ENCODE results near the gene TXK.

Gene TXK

GRCh38 chr4:48137846-48138245 is 3.8 kb upstream of the TXK start:
- DNase-seq (ENCODE audit: low spot score) = no peak

GRCh38 chr4:48133669-48134068 is 381 bp downstream of the TXK start:
- DNase-seq (ENCODE audit: low spot score) = no peak

DNA sequence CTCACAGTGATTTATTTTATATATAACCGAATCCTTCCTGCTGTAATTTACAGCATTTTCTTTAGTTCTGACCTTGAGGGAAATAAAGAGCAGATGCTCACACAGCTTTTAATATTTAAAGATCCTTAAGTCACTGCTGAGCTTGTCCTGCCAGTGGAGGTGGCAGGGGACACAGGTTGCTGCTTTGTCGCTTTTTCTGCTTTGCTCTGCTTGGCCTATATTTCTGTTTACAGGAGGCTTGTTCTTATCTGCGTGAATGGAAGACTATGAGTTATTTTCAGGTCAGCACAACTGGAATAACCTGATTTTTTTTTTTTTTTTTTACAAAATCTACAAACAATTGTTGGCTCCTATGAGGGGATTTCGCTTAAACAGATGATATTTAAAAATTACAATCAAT is 2.3 kb downstream of the TXK start:
- DNase-seq (ENCODE audit: low spot score) = no peak

DNA sequence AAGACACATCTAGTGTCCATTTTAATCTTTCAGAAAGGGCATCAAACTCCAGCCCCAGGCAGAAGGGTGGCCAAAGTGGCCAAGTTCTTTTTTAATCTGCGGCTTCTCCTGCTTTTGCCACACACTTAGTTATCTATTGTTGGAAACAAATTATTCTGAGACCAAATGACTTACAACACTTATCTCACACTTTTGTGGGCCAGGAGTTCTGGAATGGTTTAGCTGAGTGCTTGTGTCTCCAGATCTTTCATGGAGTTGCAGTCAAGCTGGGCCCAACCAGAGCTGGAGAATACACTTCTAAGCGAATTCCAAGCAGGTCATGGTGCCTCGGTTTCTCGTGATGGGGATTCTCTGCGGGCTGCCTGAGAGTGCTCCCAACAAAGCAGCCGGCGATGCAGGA is 4.0 kb downstream of the TXK start:
- no peak for DNase-seq (ENCODE audit: low spot score)

DNA sequence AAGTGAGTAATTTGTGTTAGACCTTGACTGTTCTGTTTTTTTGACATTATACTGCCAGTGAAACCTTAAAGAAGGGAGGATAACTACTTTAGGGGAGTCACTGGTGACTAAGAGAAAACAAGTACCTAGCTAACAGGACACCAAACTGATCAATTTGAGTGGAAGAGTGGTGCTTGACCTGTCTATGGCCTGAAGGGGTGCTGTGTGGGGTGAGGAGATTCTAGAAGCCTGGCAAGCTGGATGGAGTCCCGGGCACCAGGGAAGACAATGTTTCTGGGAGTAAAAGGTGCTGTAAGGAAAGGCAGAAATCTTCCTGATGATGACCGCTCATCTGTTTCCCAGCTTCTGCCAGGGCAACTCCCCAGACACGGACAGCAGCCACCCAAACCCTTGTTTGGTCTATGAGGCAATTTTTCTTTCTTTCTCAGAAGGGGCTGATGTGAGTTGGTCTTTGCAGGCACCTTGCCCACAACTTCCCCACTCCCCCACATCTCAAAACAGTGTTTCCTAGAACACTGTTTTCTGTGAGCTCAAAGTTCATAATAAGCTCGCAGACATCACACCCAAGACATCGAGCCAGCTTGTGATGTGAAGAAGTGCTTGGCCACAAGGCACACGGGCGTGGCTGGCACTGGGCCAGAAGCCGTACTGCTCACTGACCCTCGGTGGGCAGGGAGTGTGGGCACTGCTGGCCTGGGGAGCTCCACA is 4.6 kb downstream of the TXK start:
- DNase-seq (ENCODE audit: low spot score) = peak; percentile 77

DNA sequence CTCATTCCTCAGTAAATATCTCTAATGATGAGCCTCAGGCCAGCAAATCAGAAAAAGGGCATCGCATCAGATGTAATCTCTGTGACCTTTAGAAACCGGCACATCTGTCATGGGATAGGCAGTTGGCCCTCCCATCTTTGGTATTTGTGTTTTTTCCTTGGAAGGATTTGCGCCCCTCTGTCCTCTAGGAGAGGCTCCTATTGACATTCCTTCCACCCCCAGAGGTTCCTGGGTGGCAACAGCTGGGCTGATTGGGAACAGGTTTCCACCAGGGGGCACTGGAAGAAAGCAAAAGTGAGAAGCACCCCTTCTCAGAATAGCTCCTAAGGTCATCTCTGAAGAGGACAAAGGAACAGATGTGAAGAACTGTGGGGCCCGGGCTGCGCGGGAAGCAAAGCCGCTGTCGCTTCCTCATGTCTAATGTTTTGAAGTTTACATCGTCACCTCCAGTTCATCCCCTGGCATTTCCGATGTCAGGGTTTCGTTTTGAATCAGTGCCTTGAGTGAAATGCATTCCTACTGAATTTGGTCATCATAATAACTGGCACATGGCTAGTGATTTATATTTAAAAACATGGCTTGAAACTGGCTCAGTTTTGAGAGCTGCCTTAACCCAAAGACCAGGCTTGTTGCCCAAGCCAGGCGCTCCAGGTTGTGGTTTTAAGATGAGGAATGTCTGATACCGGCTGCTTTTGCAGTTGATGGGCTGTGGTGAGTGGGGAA is 6.2 kb downstream of the TXK start:
- peak; percentile 72 for DNase-seq (ENCODE audit: low spot score)

DNA sequence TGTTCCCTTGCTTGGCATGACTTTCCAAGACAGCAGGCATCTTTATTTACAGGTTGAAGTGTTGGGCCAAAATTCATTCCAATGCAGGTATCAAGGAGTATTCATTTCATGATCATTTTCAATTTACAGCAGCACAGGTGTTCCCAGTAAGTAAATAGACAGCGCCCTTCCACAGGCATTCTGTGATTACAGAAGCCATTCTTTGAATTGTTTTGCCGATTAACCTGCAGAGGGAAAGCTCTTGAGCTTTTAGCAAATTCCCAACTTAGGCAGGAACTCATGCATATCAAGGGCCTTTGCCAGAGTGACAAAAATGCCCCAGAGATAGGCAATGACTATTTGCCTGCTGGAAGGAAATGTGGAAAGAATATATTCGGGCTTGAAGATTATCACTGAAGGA is 6.8 kb downstream of the TXK start:
- DNase-seq (ENCODE audit: low spot score) = no peak

GRCh38 chr4:48126621-48127020 is 7.4 kb downstream of the TXK start:
- no peak for DNase-seq (ENCODE audit: low spot score)

DNA sequence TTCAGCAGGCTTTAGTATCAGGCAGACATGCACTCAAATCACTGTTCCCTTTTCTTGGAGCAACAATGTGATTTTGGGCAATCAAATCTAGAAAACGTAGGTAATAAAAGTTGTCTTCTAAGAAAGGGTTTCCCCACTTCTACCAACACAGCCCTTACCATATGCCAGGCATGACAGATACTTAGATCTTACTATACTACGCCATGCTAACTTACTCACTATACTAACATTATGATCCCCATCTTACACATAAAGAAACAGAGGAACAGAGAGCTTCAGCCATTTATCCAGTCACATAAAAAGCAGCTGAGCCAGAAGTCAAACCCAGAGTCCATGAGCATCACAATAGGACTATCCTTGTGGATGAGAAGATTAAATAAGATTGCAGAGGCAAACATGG is 9.2 kb downstream of the TXK start:
- no peak for DNase-seq (ENCODE audit: low spot score)

DNA sequence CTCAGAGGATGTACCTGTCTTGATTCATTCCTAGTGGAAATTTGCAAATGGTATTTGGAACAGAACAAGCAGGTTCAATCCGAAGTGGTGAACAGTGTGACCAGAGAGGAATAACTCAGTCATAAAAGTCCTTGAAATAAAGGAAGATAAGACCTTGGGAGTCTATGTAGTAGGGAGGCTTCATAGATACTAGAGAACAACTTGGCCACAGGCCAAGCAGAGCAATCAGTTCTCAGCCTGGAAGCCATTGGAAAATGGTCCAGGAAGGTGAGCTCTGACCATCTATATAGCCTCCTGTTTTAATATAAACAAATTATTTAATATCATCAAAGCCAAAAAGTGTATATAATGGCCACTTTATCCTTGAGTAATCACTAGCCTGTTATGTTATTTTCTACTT is 11.3 kb downstream of the TXK start:
- no peak for DNase-seq (ENCODE audit: low spot score)

- DNase-seq (ENCODE audit: low spot score) = no peak
Observed at GRCh38 chr4:48121180-48121579, 12.9 kb downstream of the TXK start.

- DNase-seq (ENCODE audit: low spot score) = no peak
Observed at GRCh38 chr4:48120132-48120531, 13.9 kb downstream of the TXK start.

GRCh38 chr4:48119646-48120045 is 14.4 kb downstream of the TXK start:
- DNase-seq (ENCODE audit: low spot score) = no peak

DNA sequence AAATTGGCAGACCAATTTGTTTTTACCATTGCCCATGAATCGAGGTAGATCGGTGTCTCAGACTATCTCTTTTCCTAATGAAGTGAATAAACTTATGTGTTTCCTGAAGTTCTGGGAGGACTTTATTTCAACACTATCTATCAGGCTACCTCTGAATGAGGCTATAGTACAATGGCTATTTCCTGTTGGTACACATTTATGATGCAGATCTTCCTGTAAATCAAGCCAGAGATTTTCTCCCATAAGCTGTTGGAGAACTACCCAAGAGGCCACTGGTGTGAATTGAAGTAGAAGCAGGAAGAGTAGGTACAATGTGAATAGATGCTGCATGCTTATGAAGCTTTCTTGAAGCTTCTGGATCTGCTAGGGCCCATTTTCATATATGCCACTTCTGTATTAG is 16.0 kb downstream of the TXK start:
- no peak for DNase-seq (ENCODE audit: low spot score)

DNA sequence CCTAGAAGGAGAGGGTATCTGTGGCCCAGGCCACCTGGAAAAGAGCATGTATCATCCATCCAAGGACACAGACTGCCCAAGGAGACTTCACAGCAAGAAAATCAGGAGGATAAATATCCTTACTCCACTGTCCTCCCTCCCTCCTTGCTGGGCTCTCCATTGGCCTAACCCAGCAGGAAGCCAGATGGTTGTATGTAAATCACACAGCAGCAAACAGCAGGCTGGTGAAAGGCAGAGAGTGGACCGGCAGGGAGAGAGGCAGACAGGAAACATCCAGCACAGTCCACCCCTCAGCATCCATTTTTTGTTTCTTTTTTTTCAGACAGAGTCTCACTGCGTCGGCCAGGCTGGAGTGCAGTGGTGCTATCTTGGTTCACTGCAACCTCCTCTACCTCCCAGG is 17.5 kb downstream of the TXK start:
- DNase-seq (ENCODE audit: low spot score) = no peak

GRCh38 chr4:48114412-48114811 is 19.6 kb downstream of the TXK start:
- no peak for DNase-seq (ENCODE audit: low spot score)

DNA sequence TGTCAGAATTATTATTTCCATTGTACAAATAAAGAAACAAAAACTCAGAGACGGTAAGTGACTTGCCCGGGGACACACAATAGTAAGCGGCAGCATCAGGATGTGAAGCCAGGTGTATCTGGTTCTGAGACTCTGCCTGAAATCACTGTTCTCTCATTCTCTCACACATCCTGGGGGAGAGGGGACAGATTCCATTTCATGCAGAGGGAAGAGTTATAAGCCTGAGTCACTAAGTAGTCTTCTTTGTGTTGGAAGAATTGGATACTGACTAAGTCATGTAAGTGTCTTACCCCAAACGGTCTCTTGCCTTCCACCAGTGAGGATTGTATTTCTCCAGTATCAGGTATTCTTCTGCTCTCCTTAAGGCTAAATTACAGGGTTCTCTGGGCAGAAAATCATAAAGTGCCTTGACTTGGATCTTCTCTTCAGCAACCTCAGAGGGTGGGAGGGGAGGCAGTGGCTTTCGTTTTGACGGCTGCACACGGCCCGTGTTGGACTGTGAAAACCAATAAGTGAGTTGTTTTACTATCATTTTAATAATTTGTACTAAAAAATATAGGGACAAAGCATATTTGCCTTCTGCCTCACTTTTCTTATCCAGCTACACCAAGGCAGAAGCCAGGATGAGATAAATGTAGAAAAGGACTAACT is 21.9 kb downstream of the TXK start:
- no peak for DNase-seq (ENCODE audit: low spot score)

DNA sequence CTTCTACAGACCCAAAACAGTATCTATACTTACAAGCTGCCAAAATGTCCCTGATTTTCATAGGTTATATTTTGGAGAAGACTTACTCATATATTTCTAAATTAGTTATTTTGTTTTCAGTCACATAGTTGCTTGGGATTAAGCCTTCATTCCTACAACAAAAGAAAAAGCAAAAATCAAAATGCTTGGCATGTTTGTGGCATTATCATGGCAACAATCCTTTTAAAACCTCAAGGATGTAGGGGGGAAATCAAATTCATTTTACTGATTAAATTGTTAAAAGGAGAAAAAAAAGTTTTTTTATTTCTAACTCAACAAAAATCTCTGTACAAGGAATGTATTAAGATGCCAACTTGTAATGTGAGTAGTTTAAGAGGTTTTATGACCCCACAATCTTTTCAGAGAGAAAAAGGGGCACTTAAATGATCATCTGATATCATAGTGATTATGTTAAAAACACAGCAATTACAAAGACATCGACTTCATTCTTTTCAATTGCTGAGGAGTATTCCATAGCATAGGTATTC is 23.5 kb downstream of the TXK start:
- no peak for DNase-seq (ENCODE audit: low spot score)

DNA sequence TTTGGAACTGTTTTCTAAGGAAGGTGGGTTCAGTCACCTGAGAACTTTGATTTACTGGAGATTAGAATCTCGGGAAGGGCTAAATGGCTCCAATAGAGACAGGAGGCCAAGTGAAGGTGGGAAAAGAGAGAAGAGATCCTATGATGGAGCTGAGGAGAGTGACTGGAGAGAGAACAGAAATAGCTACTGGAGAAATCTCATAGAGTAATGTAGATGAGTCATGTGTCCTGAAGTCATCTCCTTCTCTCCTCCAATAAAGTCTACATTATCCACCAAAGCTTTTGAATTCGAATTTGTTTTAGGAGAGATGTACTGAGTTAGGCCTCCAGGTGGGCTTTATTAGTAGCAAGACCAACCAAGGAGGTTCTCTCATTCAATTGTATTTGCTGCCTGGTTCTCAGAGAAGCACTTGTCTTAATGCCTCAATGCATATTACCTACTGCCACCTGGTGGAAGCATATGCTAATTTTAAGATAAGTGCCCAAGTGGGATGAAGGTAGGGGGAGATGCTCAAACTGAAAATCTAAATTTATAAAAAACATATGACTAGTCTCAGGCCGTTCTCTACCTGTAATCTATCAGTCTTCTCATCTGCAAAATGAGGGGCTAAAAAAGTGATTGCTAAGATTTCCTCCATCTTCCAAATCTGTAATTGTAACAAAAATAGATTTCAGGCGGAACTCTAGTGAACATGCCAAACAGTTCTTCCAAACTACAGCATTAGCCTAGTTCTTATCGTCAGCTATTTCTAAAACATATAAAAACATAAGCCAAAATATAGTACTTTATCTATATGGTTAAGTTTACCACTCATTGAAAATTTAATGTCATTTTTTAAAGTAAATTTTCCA is 24.4 kb downstream of the TXK start:
- DNase-seq (ENCODE audit: low spot score) = peak; percentile 55

- no peak for DNase-seq (ENCODE audit: low spot score)
Observed at GRCh38 chr4:48108309-48109073, 25.6 kb downstream of the TXK start.

DNA sequence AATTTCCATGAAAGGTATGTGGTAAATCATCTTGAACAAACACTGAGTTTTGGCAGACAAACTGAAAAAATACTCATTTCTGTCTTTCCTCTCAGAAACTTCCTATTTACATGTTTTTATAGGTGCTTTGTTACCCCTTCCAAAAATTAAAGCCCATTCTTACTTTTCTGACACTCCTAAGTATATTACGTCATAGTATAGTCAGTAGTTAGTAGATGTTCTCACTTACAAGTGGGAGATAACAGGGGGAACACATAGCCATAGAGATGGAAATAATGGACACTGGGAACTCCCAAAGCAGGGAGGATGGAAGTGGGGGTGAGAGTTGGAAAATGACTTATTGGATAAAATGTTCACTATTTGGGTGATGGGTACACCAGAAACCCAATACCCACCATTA is 28.8 kb downstream of the TXK start:
- no peak for DNase-seq (ENCODE audit: low spot score)
